ENCODE measurements around the gene OR8S1.
"Not testable (repeated sequence)": the region's sequence is repeated elsewhere in the genome, so short reads cannot be mapped to it uniquely, and the experiment has no call there.

OR8S1 gene

GRCh38 chr12:48508987-48509386, 16.4 kb upstream of the OR8S1 start:
- TF ChIP-seq CTCF (IDR thresholded peaks at IDR 0.05; ENCODE audit: low read depth, low read length, missing control alignments): no peak
- DNase-seq: no peak
- H3K27me3 ChIP-seq (replicated peaks): no peaks in the 10 kb centered on the region
- H3K36me3 ChIP-seq (replicated peaks): no peaks in the 10 kb centered on the region
- in situ Hi-C loops (cut with HindIII; ENCODE audit: low pct_ligation_motif_present, low sequenced_read_pairs): no loop called here
- no peak overlapping the region for H3K27ac ChIP-seq
- H3K4me3 ChIP-seq (ENCODE audit: low read depth, low read length): no peak overlapping the region

GRCh38 chr12:48510111-48510510, 15.3 kb upstream of the OR8S1 start:
- Histone ChIP-seq H3K4me3 (ENCODE audit: low read depth, low read length) (no peak overlapping the region), H3K36me3 (replicated peaks) (no peaks in the 10 kb centered on the region), H3K27ac (no peak overlapping the region), H3K27me3 (replicated peaks) (no peaks in the 10 kb centered on the region)
- TF ChIP-seq CTCF (IDR thresholded peaks at IDR 0.05; ENCODE audit: low read depth, low read length, missing control alignments): no peak
- in situ Hi-C loops (cut with HindIII; ENCODE audit: low pct_ligation_motif_present, low sequenced_read_pairs): no loop called here
- no peak for DNase-seq

- no peak overlapping the region for H3K4me3 ChIP-seq (ENCODE audit: low read depth, low read length)
- no peaks in the 10 kb centered on the region for H3K27me3 ChIP-seq (replicated peaks)
- H3K27ac ChIP-seq: no peak overlapping the region
- in situ Hi-C loops (cut with HindIII; ENCODE audit: low pct_ligation_motif_present, low sequenced_read_pairs): no loop called here
- no peak for DNase-seq
- no peak for TF ChIP-seq CTCF (IDR thresholded peaks at IDR 0.05; ENCODE audit: low read depth, low read length, missing control alignments)
- H3K36me3 ChIP-seq (replicated peaks): no peaks in the 10 kb centered on the region
Measured at GRCh38 chr12:48512855-48513254, 12.6 kb upstream of the OR8S1 start.

GRCh38 chr12:48514728-48515127, 10.7 kb upstream of the OR8S1 start:
- no peaks in the 10 kb centered on the region for H3K36me3 ChIP-seq (replicated peaks)
- H3K27me3 ChIP-seq (replicated peaks): no peaks in the 10 kb centered on the region
- in situ Hi-C loops (cut with HindIII; ENCODE audit: low pct_ligation_motif_present, low sequenced_read_pairs): no loop called here
- no peak for TF ChIP-seq CTCF (IDR thresholded peaks at IDR 0.05; ENCODE audit: low read depth, low read length, missing control alignments)
- H3K4me3 ChIP-seq (ENCODE audit: low read depth, low read length): no peak overlapping the region
- DNase-seq: no peak
- no peak overlapping the region for H3K27ac ChIP-seq

GRCh38 chr12:48520381-48520780, 5.1 kb upstream of the OR8S1 start:
- in situ Hi-C loops (cut with HindIII; ENCODE audit: low pct_ligation_motif_present, low sequenced_read_pairs); H3K27ac ChIP-seq; H3K4me3 ChIP-seq (ENCODE audit: low read depth, low read length); H3K36me3 ChIP-seq (replicated peaks); DNase-seq; H3K27me3 ChIP-seq (replicated peaks): not testable (repeated sequence)

GRCh38 chr12:48527891-48528670, 2.6 kb downstream of the OR8S1 start:
- H3K27ac ChIP-seq: no peak overlapping the region

More at GRCh38 chr12:48527891-48528670, 2.6 kb downstream of the OR8S1 start:
- DNase-seq: no peak
- no peak for TF ChIP-seq CTCF (IDR thresholded peaks at IDR 0.05; ENCODE audit: low read depth, low read length, missing control alignments)
- Histone ChIP-seq H3K4me3 (ENCODE audit: low read depth, low read length) (no peak overlapping the region), H3K36me3 (replicated peaks) (no peaks in the 10 kb centered on the region), H3K27me3 (replicated peaks) (no peaks in the 10 kb centered on the region)
- in situ Hi-C loops (cut with HindIII; ENCODE audit: low pct_ligation_motif_present, low sequenced_read_pairs): no loop called here
